WTC11 (cell line): ENCODE results near the gene SOD1.

Experiments used
- CTCF ChIP-seq: fragments of 200-600 bp; IDR thresholded peaks from 2 replicates; pipeline ENCODE4 v1.8.0; 2022; ENCODE audit warnings: antibody characterized with exemption
- MAX ChIP-seq: sonication (generic); formaldehyde crosslinking; IDR thresholded peaks from 2 replicates; pipeline ENCODE4 v1.8.0; 2022; ENCODE audit warnings: mild to moderate bottlenecking, missing genetic modification reagents
- ZBTB21 ChIP-seq: sonication (generic); formaldehyde crosslinking; IDR thresholded peaks from 2 replicates; pipeline ENCODE4 v1.8.1; 2023; ENCODE audit warnings: mild to moderate bottlenecking, missing genetic modification reagents, borderline replicate concordance

GRCh38 chr21:31611445-31611844 lies 48.0 kb upstream of the SOD1 start:
- TF ChIP-seq ZBTB21 (CRISPR knock-in tag) (no peak), MAX (no peak), CTCF (no peak)
